ENCODE measurements around the gene EMP1. TPM values are rescaled to one million over a fixed set of nuclear protein-coding genes. Genes with fewer than 3 reads are reported as not detected.

EMP1 gene
- total and polyA plus RNA-seq, 9 donors = 21.3 to 116 (median 64.1) TPM

DNA sequence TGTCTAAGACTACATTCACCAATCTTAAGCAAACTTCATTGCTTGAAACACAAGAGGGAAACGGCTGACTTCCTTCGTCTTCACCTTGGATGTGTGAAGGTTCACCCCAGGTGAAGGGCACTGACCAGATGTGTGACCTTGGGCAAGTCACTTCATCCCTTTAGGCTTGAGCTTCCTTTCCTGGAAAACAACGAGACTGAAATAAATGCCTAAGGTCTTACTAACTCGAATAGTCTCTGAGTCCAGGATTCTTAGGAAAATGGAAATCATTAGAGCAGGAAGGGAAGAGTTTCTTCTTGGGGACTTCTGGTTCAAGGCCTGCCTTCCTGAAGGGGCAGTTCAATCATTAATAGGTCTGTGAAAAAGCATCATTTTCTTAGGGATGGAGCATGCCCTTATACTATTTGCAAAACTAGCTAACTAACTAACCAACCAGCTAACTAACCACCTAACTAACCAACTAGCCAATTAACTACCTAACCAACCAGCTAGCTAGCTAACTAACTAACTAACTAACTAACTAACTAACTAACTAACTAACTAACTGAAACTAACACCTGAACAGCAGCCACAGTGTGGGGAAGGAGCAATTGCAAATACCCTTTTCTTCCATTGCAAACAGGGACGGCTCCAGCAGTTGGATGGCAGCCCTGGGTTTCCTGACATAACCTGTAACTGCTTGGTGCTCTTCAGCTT lies 31.5 kb upstream of the EMP1 start:
- no peaks in the 10 kb centered on the region for H3K27me3 ChIP-seq
- H3K4me1 ChIP-seq (ENCODE audit: insufficient read depth) = peaks cover 4% of the 10 kb centered on the region
- no peak for DNase-seq
- TF ChIP-seq, protein P1, sequence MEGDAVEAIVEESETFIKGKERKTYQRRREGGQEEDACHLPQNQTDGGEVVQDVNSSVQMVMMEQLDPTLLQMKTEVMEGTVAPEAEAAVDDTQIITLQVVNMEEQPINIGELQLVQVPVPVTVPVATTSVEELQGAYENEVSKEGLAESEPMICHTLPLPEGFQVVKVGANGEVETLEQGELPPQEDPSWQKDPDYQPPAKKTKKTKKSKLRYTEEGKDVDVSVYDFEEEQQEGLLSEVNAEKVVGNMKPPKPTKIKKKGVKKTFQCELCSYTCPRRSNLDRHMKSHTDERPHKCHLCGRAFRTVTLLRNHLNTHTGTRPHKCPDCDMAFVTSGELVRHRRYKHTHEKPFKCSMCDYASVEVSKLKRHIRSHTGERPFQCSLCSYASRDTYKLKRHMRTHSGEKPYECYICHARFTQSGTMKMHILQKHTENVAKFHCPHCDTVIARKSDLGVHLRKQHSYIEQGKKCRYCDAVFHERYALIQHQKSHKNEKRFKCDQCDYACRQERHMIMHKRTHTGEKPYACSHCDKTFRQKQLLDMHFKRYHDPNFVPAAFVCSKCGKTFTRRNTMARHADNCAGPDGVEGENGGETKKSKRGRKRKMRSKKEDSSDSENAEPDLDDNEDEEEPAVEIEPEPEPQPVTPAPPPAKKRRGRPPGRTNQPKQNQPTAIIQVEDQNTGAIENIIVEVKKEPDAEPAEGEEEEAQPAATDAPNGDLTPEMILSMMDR (IDR thresholded peaks at IDR 0.05) = no peak
- no peak for TF ChIP-seq EP300 (IDR thresholded peaks at IDR 0.05)
- no peak for TF ChIP-seq POLR2A (IDR thresholded peaks at IDR 0.05)
- 46 to 59% (median 48%) methylated on average over 5 of the region's 5 CpGs for WGBS, 3 donors
- no peaks in the 10 kb centered on the region for H3K9me3 ChIP-seq
- H3K4me3 ChIP-seq = no peak overlapping the region
- H3K27ac ChIP-seq = no peak overlapping the region
- H3K36me3 ChIP-seq = no peaks in the 10 kb centered on the region
- intact Hi-C loops (cut with DNase I) = no loop called here

DNA sequence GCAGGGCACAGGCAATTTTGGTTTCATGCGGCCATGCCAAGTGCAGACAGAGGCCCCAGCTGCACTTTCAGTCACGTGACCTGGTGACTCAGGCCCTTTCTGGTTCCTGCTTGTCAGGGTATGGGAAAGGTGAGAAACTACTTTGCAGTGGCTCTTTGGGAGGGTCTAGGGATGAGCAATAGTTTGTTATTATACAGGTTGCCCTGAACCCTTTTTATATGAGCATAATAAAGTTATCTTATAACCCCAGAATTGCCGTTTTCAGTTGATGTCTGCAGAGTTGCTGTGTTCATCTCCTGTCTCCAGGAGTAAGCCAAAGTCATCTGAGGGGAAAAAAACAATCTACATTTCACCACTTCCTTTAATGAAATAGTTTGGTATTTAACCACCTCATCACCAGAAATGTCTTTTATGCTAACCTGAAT lies 30.9 kb upstream of the EMP1 start:
- intact Hi-C loops (cut with DNase I) = no loop called here
- TF ChIP-seq, protein P1 (IDR thresholded peaks at IDR 0.05) = no peak
- TF ChIP-seq POLR2A (IDR thresholded peaks at IDR 0.05) (no peak), EP300 (IDR thresholded peaks at IDR 0.05) (no peak)
- no peaks in the 10 kb centered on the region for H3K36me3 ChIP-seq
- peak; percentile 43 to 62 (median 54) for DNase-seq
- no peaks in the 10 kb centered on the region for H3K27me3 ChIP-seq
- H3K4me1 ChIP-seq (ENCODE audit: insufficient read depth) = peaks cover 4% of the 10 kb centered on the region
- no peak overlapping the region for H3K4me3 ChIP-seq
- 16 to 23% (median 18%) methylated on average over 3 of the region's 3 CpGs for WGBS, 3 donors
- H3K9me3 ChIP-seq = no peaks in the 10 kb centered on the region
- no peak overlapping the region for H3K27ac ChIP-seq

DNA sequence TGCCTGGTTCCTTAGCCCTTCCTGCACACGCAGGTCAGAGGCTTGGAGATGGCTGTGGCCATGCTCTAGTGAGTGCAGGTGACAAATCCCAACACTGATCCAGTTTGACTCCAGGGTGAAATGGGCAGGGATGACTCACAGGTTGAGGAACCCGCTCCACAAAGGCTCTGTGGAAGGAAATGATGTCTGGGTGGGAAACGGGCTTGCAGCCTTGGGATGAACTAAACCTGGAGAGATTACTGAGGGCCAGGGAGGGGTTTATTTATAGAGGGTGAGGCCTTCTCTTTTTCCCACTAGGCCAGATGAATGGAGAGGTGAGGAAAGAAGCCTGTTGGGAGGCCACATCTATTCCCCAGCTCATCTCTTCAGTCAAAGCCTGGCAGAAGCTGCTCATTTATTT lies 29.3 kb upstream of the EMP1 start:
- H3K27ac ChIP-seq = no peak overlapping the region
- H3K27me3 ChIP-seq = no peaks in the 10 kb centered on the region
- intact Hi-C loops (cut with DNase I) = no loop called here
- H3K9me3 ChIP-seq = no peaks in the 10 kb centered on the region
- WGBS, 3 donors = 84 to 93% (median 89%) methylated on average over 3 of the region's 3 CpGs
- TF ChIP-seq, protein P1 (IDR thresholded peaks at IDR 0.05) = no peak
- TF ChIP-seq POLR2A (IDR thresholded peaks at IDR 0.05) (no peak), EP300 (IDR thresholded peaks at IDR 0.05) (no peak)
- peaks cover 4% of the 10 kb centered on the region for H3K4me1 ChIP-seq (ENCODE audit: insufficient read depth)
- DNase-seq = no peak
- no peak overlapping the region for H3K4me3 ChIP-seq
- H3K36me3 ChIP-seq = no peaks in the 10 kb centered on the region

DNA sequence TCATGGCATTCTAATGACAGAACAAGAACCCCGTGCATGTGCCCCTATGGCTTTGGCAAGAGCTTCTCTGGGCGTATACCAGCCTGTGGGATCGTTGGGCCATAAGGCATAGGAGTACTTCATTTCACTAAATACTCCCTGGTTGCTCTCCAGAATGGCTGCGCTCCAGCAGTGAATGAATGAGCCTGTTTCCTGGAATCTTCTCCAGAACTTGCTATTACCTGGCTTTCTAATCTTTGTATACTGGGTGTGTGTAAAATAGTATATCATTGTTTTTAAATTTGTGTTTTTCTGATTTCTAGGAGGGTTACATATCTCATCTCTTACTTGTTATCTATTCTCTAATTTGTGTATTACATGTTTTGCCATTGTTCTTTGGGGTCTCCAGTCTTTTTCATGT lies 28.6 kb upstream of the EMP1 start:
- peaks cover 4% of the 10 kb centered on the region for H3K4me1 ChIP-seq (ENCODE audit: insufficient read depth)
- no peak overlapping the region for H3K4me3 ChIP-seq
- intact Hi-C loops (cut with DNase I) = no loop called here
- H3K27me3 ChIP-seq = no peaks in the 10 kb centered on the region
- no peaks in the 10 kb centered on the region for H3K9me3 ChIP-seq
- H3K36me3 ChIP-seq = no peaks in the 10 kb centered on the region
- WGBS, 3 donors = 93 to 96% (median 94%) methylated on average over 4 of the region's 4 CpGs
- no peak overlapping the region for H3K27ac ChIP-seq
- DNase-seq = no peak
- TF ChIP-seq EP300 (IDR thresholded peaks at IDR 0.05) = no peak
- TF ChIP-seq POLR2A (IDR thresholded peaks at IDR 0.05) = no peak
- TF ChIP-seq, protein P1 (IDR thresholded peaks at IDR 0.05) = no peak

Data from ovary (tissue), 9 donors.